ENCODE measurements around the gene LRRC45.

Gene LRRC45

GRCh38 chr17:81993729-81994592, 29.1 kb upstream of the LRRC45 start:
- DNase-seq (ENCODE audit: low read depth in 2 of 2) = no peak

- no peak for DNase-seq (ENCODE audit: low read depth in 2 of 2)
Observed at GRCh38 chr17:81994593-81995462, 28.3 kb upstream of the LRRC45 start.

- DNase-seq (ENCODE audit: low read depth in 2 of 2) = no peak
Observed at GRCh38 chr17:81995463-81996231, 27.5 kb upstream of the LRRC45 start.

- DNase-seq (ENCODE audit: low read depth in 2 of 2) = no peak
Observed at GRCh38 chr17:81996232-81996756, 26.8 kb upstream of the LRRC45 start.

GRCh38 chr17:81996757-81997441, 26.2 kb upstream of the LRRC45 start:
- no peak for DNase-seq (ENCODE audit: low read depth in 2 of 2)

- DNase-seq (ENCODE audit: low read depth in 2 of 2) = no peak
Observed at GRCh38 chr17:81998212-81998611, 24.9 kb upstream of the LRRC45 start.

- DNase-seq (ENCODE audit: low read depth in 2 of 2) = no peak
Observed at GRCh38 chr17:81998691-81999438, 24.2 kb upstream of the LRRC45 start.

GRCh38 chr17:81999587-81999975, 23.5 kb upstream of the LRRC45 start:
- DNase-seq (ENCODE audit: low read depth in 2 of 2) = no peak

GRCh38 chr17:81999976-82000802, 22.9 kb upstream of the LRRC45 start:
- DNase-seq (ENCODE audit: low read depth in 2 of 2) = no peak

- no peak for DNase-seq (ENCODE audit: low read depth in 2 of 2)
Observed at GRCh38 chr17:82000803-82001570, 22.1 kb upstream of the LRRC45 start.

GRCh38 chr17:82001571-82002056, 21.5 kb upstream of the LRRC45 start:
- DNase-seq (ENCODE audit: low read depth in 2 of 2) = no peak

- DNase-seq (ENCODE audit: low read depth in 2 of 2) = peak in 1 of 2 donors; percentile 20
Observed at GRCh38 chr17:82003411-82004381, 19.4 kb upstream of the LRRC45 start.

- no peak for DNase-seq (ENCODE audit: low read depth in 2 of 2)
Observed at GRCh38 chr17:82004517-82005455, 18.3 kb upstream of the LRRC45 start.

- no peak for DNase-seq (ENCODE audit: low read depth in 2 of 2)
Observed at GRCh38 chr17:82005701-82006348, 17.3 kb upstream of the LRRC45 start.

- DNase-seq (ENCODE audit: low read depth in 2 of 2) = no peak
Observed at GRCh38 chr17:82006468-82007227, 16.5 kb upstream of the LRRC45 start.
